ENCODE measurements around the gene FOXA2.
"Not testable (repeated sequence)": the region's sequence is repeated elsewhere in the genome, so short reads cannot be mapped to it uniquely, and the experiment has no call there.

FOXA2 gene

DNA sequence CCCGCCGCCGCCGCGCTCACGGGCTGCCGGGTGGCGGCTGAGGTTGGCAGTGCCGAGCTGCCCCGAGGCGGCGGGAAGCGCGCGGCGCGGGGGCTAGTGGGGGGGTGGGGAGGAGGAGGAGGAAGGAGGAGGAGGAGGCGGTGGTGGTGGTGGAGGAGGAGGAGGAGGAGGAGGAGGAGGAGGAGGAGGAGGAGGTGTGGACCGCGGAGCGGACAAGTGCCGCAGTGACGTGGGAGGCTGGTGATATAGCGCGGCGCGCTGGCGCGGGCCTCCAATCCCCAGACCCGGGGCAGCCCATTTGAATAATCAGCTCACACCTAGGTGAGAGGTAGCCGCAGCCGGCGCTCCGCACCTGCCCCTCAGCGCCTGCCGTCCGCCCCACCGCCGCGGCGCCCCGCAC, at the start of gene FOXA2:
Gene FOXA2 (minus strand): TSS at position 51 of the 400 bp plus-strand sequence. CDS start 294 bp downstream, outside the sequence.
- DNase-seq (ENCODE audit: low read depth in 2 of 2) = no peak

DNA sequence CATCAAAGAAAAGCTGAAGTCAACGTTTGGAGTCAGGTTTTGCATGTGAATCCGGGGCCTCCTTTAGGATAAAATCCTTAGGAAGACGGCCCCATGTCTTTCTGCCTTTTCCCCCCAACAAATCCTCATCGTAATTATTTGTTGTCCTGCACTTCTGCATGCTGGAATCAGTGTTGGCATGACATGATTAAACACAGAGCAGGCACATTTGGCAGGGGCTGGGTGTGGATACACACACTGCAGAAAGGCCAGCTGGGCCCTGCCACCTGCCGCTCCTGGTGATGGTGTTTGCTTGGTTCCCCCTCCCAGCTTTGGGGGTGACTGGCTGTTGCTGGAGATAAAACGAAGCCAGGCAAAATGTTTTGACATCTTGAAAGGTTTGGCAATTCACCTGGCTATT, 46.3 kb upstream of the FOXA2 start:
- no peak for DNase-seq (ENCODE audit: low read depth in 2 of 2)

DNA sequence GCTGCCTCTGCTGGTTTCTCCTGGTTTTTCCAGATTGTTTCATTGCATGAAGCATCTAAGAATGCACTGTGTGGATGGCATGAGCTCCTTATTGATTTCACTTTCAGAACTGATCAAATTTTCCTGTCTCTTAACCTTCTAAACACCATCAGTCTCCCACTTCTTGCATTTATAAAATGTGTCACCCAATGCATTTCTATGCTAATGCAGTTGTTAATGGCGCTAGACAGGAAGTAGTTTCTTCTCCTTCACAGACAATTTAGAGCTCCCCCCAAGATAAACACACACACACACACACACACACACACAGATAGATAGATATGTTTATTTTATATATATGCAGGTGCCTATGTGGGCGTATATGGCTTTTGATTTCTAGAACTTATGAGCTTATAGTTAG, 45.6 kb upstream of the FOXA2 start:
- no peak for DNase-seq (ENCODE audit: low read depth in 2 of 2)

DNA sequence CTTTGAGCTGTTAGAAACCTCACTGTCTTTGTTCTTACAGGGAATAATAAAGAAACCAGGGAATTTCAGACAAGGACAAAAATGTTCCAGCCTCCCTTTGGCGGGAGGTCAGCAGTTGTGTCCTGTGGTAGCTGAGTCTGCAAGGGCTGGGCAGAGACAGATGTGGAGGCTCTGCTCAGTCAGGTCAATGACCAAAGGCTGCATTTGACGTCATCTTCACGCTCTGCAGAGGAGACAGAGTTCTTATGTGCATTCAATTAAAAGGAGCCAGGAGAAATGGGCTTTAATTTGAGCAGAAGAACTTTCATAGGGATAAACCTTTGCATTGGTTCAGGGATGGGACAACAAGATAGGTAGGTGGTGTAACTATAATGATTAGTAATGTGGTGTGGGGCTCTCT, 45.1 kb upstream of the FOXA2 start:
- no peak for DNase-seq (ENCODE audit: low read depth in 2 of 2)

DNA sequence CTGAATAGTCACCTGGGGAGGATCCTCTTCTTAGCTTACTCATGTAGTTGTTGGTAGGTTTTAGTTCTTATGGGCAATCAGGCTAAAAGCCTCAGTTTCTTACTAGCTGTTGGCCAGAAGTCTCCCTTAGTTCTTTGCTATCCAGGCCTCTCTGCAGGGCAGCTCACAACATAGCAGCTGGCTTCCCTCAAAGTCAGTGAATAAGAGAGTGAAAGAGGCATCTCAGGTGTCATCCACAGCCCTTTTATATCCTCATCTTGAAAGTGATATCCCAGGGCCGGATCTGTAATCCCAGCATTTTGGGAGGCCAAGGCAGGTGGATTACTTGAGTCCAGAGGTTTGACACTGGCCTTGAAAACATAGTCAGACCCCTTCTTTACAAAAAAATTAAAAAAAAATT, 42.1 kb upstream of the FOXA2 start:
- DNase-seq (ENCODE audit: low read depth in 2 of 2) = no peak

DNA sequence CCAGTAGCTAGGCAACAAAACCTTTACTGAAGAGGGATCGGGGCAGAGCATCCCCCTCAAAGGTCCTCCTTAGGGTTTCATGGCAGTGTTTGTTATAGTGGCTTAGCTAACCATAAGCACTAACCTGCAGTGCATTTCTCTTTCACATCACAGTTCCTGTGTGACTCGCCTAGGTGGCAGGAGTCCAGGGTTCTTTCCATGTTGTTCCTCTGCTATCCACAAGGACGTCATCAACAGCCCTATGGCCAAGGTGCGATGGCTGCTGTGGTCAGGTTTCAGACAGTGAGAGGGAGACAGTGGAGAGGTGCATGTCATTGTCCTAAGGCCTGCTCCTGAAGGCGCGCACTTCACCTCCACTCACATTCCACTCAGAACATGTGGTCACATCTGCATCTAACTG, 38.8 kb upstream of the FOXA2 start:
- DNase-seq (ENCODE audit: low read depth in 2 of 2) = no peak

DNA sequence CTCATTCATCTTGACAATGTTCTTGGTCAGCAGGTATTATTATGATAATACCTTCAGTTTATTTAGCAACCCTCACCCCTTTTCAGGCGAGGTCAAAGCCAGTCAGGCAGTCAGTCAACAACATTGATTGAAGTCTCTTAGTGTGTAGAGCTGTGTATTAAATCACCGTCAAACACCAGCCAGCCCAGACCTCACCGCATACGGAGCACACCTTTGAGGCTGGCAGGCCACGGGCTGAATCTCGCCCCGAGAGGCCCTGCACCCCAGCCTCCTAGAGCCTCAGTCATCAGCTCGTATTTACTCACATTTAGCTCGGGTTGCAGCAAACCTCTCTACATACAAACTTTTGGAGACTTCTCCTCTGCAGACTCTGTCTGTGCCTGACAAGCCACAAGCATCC, 36.0 kb upstream of the FOXA2 start:
- no peak for DNase-seq (ENCODE audit: low read depth in 2 of 2)

DNA sequence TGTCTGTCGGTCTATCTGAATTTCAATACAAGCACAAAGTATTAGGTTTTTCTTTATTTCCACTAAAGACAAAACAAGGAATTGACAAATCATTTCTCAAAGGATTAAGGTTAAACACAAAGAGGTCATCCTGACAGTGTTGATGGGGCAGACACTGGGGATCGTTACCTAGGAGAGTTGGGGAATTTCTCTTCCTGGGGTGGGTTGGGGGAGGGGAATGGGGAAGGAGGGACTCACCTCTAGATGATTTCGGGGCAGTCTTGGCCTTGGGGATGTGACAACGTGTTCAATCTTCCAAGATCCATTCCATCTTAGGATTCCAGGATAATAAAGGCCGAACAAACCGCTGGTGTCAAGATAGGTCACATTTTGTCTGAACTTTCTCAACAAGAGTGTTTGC, 35.4 kb upstream of the FOXA2 start:
- no peak for DNase-seq (ENCODE audit: low read depth in 2 of 2)

DNA sequence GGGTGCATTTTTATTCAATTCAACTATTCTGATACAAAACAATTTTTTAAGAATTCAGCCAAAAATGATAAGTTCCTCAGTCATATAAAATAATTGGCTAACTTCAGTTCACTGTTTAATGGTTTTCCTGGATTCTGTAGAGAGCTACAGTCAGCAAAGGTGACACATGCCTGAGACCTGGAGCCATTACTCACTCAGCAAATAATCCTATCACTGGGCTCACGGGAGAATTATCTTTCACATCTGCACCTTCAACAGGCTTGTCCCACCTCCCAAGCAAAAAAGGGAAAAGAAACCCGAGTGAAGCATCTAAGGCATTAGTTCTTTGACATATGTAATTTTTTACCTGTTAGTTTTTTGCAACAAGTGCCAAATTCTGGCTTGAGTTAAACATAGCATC, 34.9 kb upstream of the FOXA2 start:
- DNase-seq (ENCODE audit: low read depth in 2 of 2) = no peak

DNA sequence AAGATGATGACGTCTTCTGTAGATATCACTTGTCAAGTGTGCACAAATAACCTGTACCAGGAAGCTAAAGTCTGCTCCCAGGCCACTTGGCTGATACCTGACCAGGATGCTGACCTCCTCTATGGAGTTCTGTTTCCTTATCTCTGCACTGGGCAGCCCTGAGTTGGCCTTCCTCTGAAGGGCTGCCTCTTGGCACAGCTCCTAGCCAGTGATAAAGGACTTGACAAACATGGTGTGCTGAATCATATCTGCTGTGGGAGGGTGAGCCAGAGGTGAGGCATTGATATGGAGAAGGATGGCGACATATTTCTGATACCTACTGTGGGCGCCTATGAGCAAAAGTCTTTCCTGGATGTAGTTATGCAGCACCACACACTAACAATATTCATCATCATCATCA, 32.8 kb upstream of the FOXA2 start:
- DNase-seq (ENCODE audit: low read depth in 2 of 2) = no peak

DNA sequence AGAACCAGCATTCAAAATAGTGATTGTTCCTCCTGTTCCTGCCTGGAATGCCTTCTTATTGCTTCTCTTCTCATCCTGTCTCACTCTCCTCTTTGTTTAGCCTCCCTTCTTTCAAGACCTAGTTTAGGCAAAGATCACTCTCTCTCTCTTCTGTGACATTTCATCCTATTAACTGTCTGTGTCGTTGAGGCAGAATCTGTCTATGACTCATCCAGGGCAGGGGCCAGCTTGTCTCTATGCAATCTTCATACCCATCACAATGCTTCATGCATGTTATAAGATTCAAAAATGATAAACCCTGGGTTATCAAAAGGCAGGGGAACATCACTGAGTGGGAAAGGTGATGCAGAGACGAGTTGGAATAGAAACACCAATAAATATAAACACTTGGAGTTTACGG, 32.2 kb upstream of the FOXA2 start:
- DNase-seq (ENCODE audit: low read depth in 2 of 2) = no peak

DNA sequence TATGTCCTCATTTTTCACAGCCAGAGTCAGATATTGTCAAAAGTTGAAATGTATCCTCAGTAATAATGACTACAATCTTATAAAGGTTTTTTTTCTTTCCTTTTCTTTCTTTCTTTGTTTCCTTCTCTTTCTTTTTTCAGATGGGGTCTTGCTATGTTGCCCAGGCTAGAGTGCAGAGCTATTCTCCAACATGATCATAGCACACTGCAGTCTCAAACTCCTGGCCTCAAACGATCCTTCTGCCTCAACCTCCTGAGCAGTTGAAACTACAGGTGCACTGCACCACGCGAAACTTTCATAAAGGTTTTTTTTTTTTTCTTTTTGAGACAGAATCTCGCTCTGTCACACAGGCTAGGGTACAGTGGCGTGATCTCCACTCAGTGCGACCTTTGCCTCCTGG, 31.1 kb upstream of the FOXA2 start:
- DNase-seq (ENCODE audit: low read depth in 2 of 2) = no peak

DNA sequence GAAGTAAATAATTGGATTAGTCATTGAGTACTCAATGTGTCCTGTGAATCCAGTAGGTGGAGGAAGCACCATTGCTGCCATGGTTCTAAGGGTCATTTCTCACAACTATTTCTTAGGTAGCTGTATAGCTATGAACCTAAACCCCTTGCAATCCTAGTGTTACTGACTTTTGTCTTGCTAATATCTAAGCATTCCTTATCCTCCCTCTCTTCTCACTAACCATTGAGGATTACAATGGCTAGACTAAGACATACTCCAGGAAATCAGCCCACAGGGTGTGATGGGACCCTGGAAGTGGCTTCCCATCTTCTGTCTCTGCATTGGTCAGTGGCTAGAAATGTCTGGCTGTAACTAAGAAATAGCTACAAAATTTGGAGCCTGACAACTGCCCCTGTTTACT, 27.3 kb upstream of the FOXA2 start:
- DNase-seq (ENCODE audit: low read depth in 2 of 2) = no peak

DNA sequence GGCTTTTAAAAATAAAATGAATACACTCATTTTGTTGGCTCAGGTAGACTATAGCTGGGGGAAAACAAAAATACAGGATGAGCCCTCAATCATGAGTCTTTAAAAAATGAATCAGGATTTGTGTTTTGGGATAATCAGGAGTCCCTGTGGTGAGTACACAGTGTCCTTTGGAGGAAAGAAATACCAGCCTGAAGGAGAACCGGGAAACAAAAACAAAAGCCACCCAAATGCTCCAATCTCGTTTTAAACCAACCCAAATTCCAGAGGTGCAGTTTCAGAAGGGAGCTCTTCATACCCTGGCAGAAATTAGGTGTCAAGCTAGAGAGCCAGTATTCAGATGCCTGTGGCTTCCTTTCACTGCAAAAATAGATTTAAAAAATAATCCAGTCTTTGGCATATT, 23.3 kb upstream of the FOXA2 start:
- no peak for DNase-seq (ENCODE audit: low read depth in 2 of 2)

DNA sequence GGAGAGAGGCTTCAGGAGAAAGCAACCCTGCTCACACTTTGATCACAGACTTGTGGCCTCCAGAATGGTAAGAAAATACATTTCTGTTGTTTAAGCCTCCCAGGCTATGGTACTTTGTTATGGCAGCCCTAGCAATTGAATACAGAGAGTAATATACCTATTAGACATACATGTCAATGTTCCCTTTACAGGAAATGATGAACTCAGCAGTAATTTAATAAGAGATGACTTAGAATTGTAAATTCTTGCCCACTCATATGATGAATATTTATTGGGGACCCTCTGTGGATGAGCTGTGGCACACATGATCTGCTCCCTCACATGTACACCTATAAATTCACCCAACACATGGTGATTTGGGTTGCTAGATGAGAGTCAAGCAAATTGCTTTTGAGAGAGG, 20.4 kb upstream of the FOXA2 start:
- DNase-seq (ENCODE audit: low read depth in 2 of 2) = no peak

DNA sequence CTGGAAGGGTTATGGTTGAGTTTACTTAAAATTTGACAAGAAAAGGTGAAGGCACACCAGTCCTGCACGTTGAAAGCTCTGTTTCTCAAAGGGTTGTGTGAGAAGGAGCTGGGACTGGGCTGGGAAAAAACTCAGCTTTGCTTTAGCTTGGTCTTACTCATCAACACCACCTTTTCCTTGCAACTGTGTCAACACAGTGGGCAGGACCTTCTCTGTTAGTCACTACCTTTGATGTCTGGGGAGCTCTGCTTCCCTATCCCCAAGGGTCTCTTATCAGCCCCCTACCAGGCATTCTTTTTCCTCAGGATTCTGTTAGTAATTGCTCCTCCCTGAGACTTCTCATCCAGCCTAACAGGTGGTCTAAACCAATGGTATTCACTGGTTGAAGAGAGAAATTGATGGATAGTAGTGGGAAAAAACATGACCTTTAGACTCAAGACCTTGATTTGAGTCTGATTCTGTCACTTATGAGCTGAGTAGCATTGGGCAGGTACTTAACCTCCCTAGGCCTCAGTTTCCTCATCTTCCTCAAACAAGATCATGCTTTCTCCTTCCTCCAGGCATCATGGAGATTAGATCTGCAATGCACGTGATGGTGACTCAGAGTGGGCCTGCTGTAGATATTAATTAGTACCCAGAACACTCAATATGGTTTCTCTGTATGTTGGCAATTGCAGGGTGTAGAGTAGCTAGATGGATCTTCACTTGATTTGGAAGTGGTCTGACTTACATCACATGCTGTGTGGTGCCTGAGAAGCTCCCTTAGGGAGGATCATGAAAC, 17.2 kb upstream of the FOXA2 start:
- DNase-seq (ENCODE audit: low read depth in 2 of 2) = no peak

DNA sequence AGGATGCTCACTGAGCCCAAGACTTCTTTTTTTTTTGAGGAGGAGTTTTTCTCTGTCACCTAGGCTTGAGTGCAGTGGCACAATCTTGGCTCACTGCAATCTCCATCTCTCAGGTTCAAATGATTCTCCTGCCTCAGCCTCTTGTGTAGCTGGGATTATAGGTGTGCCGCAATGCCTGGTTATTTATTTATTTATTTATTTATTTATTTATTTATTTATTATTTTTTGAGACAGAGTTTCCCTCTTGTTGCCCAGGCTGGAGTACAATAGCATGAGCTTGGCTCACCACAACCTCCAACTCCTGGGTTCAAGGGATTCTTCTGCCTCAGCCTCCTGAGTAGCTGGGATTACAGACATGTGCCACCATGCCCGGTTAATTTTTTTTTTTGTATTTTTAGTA, 14.9 kb upstream of the FOXA2 start:
- not testable (repeated sequence) for DNase-seq (ENCODE audit: low read depth in 2 of 2)

DNA sequence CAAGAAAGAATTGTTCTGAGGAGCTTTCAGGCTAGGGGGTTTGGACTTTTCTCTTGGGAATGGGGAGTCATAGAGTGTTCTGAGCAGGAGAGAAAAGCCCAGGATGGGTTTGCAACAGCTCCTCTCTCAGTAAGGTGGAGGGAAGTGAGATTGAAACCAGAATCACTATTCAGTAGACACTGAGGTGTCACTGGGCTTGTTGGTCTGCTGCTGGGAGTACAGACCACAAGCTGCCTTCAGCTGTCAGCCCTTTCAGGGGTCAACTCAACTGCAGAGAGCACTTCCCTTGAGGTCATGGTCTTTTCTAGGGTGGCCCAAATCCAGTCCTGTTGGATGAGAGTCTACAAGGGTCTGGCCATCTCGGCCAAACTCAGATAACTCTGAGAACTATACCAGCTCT, 12.9 kb upstream of the FOXA2 start:
- DNase-seq (ENCODE audit: low read depth in 2 of 2) = no peak

DNA sequence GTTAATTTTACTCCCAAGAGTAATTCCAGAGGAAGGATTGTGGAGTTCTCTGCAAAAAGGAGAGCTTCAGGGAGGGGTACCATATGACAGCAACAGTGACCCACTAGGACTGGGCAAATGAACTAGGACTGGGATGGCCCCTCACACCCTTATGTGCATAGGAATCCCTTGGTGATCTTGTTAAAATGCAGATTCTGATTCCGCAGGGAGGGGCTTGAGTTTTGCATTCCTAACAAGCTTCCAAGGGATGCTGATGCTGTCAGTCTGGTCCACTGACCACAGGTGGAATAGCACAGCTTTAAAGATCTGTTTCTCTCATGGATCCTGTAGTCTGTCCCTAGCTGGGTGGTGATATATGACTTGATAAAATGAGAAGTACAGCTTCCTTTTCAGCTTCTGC, 6.3 kb upstream of the FOXA2 start:
- no peak for DNase-seq (ENCODE audit: low read depth in 2 of 2)

DNA sequence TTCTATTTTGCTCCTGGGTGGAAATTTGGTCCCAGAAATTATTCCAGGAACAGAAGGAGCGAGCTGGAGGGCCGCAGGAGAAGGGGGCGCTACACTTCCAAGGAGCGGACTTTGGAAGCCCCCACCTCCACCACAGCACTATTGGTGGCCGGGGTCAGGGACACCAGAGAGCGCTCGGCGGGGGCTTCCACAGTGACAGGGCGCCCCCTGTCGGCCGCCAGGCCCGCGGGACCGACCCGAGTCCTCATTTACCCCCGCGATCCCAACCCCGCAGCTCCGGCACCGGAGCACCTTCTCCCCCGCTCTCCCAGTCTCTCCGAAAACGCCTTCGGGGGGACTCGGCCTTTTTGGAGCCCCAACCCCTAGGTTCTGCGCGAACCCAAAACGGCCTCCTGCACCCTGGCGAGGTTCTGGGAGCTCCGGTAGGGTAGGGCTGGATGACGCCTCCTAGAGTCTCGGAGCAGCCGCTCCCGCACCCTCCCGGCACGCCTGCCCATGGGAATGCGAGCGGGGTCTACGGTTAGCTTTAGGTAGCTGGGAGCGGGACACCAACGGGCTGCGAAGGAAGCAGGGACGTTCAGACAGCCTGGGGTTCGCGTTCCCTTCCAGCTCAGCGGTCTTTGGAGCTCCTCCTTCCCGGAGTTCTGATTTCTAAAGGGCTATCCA, 2.4 kb upstream of the FOXA2 start:
- no peak for DNase-seq (ENCODE audit: low read depth in 2 of 2)

DNA sequence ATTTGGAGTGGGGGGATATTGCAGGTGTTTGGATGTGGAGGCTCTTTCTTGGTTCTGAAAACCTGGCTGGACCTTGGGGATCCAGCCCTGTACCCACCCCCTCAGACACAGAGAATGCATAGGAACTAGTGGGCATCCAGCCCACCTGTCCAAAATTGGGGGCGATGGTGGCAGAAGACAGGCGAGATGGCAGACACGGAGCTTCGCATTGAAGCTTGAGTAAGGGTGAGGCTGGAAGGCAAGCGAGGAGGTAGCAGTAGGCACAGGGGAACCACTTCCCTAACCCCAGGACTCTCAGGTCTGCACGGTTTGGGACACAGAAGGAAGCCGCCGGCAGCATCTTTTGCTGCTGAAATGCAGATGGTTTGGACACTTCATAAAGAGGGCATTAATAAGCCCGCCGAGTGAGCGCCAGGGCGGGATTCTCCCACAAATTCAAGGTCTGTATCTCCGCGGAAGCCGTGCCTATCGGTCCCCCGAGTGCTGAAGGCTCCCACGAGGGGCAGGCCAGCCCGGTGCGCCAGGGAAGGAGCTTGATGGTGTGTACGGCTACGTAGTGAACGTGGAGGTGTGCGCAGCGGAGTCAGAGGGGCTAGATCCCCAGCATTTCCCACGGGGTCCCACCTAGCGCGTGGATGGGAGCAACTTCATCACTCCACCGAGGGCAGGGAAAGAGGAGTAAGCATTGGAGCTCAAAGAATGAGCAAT, 1.6 kb upstream of the FOXA2 start:
- no peak for DNase-seq (ENCODE audit: low read depth in 2 of 2)

DNA sequence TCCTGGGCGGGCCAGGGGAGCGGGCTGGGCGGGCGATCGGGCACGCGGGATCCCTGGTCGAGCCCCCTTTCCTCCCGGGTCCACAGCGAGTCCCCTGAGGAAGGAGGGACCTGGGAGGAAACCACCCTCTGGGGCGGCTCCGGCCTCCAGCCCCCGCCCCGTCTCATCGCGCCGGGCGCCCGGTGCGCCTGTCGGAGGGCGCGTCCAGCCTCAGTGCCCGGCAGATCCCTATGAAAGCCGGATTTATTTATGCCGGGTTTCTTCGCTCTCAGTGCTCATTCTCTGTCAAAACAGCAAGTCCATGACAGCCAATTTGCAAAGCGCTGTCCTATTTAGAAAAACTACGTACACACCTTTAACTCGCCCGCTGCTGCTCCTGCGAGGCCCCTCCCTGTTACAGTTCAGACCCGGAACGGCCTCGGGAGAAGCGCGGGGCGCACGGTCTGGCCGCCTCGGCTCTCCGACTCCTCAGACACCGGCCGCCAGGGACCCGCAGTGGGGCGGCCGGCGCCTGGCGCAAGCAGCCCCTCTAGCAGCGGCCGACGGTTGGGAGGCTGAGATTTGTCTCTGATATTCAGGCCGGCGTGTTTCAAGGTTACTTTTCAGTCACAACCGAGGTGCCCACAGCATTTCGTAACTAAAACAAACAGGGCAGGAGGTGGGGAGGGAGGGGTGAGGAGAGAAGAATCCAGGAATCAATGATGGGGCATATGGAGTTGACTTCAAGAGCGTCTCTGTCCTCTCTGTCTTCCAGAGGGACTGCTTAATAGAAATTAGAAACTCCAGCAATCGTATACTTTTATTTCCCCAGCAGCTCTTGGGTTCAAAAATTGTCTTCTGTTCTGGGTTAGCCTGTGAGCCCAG, 782 bp upstream of the FOXA2 start:
- no peak for DNase-seq (ENCODE audit: low read depth in 2 of 2)

All from stimulated activated CD8-positive, alpha-beta memory T cell treated with anti-CD3 and anti-CD28 coated beads, Interleukin-2, amount 100 ng/mL, for 1 hour (primary cell).